GM21619 (cell line): Measurements from ENCODE around the gene APBA1.

ENCODE experiments used
- ATAC-seq: cut with Tn5 transposase; IDR thresholded peaks from one replicate; pipeline ENCODE4 v1.9.1; 2021; ENCODE audit not compliant: unreplicated experiment

Gene APBA1

GRCh38 chr9:69671879-69672595, at the start of gene APBA1:
Gene APBA1, minus strand, starts transcription at chr9:69672371.
- ATAC-seq, result peak; percentile 27

GRCh38 chr9:69719983-69720382, 47.8 kb upstream of the APBA1 start:
- ATAC-seq, result no peak

- ATAC-seq, result no peak
These were observed 47.2 kb upstream of the APBA1 start for GRCh38 chr9:69719367-69719766.

- ATAC-seq, result no peak
These were observed 46.0 kb upstream of the APBA1 start for GRCh38 chr9:69718218-69718617.

GRCh38 chr9:69715825-69716224, 43.7 kb upstream of the APBA1 start:
- no peak for ATAC-seq

GRCh38 chr9:69715096-69715495, 42.9 kb upstream of the APBA1 start:
- no peak for ATAC-seq

- no peak for ATAC-seq
These were observed 25.3 kb upstream of the APBA1 start for GRCh38 chr9:69697475-69697874.

GRCh38 chr9:69696802-69697201, 24.6 kb upstream of the APBA1 start:
- no peak for ATAC-seq

GRCh38 chr9:69689991-69690538, 17.9 kb upstream of the APBA1 start:
- no peak for ATAC-seq

- no peak for ATAC-seq
These were observed 11.8 kb upstream of the APBA1 start for GRCh38 chr9:69683927-69684326.

GRCh38 chr9:69678843-69679538, 6.8 kb upstream of the APBA1 start:
- ATAC-seq, result no peak

- no peak for ATAC-seq
These were observed 5.8 kb upstream of the APBA1 start for GRCh38 chr9:69677931-69678330.

GRCh38 chr9:69675563-69675962, 3.4 kb upstream of the APBA1 start:
- ATAC-seq, result no peak

- ATAC-seq, result no peak
These were observed 2.7 kb upstream of the APBA1 start for GRCh38 chr9:69674716-69675438.

- no peak for ATAC-seq
These were observed 2.0 kb upstream of the APBA1 start for GRCh38 chr9:69674112-69674685.

- ATAC-seq, result no peak
These were observed 1.1 kb upstream of the APBA1 start for GRCh38 chr9:69673311-69673640.

GRCh38 chr9:69672596-69673310, 582 bp upstream of the APBA1 start:
- ATAC-seq, result peak; percentile 90

- no peak for ATAC-seq
These were observed 776 bp downstream of the APBA1 start for GRCh38 chr9:69671311-69671878.

- no peak for ATAC-seq
These were observed 4.9 kb downstream of the APBA1 start for GRCh38 chr9:69667306-69667705.

GRCh38 chr9:69660304-69660703, 11.9 kb downstream of the APBA1 start:
- ATAC-seq, result no peak
